Posterior cingulate gyrus (tissue), 11 donors: Measurements from ENCODE around the gene CELF5.
"Not testable (repeated sequence)": the region's sequence is repeated elsewhere in the genome, so short reads cannot be mapped to it uniquely, and the experiment has no call there.

ENCODE experiments used
- DNase-seq, 10 donors: peaks; one replicate each; pipeline versions ENCODE4 v3.0.0 to v3.0.0-alpha.2; 2020 to 2021; ENCODE audit warnings: mixed read lengths in 3 of 10
- intact Hi-C: fragments of 100-400 bp; cut with DNase I; formaldehyde crosslinking; loops from one replicate; pipeline ENCODE4 v1.15.1; 2023

Gene CELF5

DNA sequence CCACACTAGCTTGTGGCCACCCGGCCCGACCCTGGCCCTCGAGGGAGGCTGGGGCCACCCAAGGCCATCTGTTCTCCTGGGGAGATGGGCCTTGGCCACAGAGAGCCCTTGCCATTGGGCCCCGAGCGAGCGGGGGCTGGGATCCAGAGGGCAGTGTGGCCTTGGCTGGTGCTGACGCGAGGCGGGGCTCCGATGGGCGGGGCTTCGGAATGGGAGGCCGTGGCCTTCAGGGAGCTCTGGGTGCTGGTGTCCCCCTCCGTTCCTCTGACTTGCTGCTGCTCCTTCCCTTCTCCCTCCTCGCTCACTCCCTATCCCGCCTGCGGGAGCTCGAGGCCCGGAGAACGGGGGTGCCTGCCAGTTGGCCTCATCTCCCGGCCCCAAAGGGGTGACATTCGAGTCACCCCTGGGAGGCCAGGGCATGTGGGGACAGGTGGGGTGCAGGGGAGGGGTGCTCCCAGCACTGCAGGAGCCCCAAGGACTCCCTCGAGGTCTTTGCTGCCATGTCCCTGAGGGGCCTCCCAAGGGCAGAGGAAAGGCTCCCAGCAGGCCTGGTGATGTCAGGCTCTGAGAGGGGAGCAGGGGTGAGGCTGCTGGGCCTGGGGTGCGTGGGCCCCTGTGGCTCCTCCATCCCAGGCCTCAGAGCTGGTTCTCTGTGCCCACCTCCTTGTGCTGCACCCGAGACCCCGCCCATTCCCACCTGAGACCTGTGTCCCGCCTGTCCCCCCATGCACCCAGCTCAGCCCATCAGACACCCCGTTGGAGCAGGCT, 34.6 kb upstream of the CELF5 start:
- DNase-seq, result no peak
- intact Hi-C loops, result no loop called here

GRCh38 chr19:3190470-3190770, 34.0 kb upstream of the CELF5 start:
- intact Hi-C loops, result no loop called here
- DNase-seq, result no peak

GRCh38 chr19:3190921-3191805, 33.3 kb upstream of the CELF5 start:
- DNase-seq, result no peak
- intact Hi-C loops, result no loop called here

DNA sequence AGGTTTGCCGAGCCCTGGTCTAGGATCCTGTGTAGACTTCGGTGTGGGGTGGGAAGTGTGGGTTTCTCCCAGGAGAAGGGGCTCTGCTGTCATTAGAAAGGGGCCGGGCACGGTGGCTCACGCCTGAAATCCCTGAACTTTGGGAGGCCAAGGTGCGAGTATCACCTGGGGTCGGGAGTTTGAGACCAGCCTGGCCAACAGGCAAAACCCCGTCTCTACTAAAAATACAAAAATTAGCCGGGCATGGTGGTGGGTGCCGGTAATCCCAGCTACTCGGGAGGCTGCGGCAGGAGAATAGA, 32.7 kb upstream of the CELF5 start:
- intact Hi-C loops, DNase-seq: not testable (repeated sequence)

GRCh38 chr19:3192228-3192635, 32.2 kb upstream of the CELF5 start:
- intact Hi-C loops, result no loop called here
- DNase-seq, result no peak

GRCh38 chr19:3192684-3193083, 31.8 kb upstream of the CELF5 start:
- intact Hi-C loops, result no loop called here

DNA sequence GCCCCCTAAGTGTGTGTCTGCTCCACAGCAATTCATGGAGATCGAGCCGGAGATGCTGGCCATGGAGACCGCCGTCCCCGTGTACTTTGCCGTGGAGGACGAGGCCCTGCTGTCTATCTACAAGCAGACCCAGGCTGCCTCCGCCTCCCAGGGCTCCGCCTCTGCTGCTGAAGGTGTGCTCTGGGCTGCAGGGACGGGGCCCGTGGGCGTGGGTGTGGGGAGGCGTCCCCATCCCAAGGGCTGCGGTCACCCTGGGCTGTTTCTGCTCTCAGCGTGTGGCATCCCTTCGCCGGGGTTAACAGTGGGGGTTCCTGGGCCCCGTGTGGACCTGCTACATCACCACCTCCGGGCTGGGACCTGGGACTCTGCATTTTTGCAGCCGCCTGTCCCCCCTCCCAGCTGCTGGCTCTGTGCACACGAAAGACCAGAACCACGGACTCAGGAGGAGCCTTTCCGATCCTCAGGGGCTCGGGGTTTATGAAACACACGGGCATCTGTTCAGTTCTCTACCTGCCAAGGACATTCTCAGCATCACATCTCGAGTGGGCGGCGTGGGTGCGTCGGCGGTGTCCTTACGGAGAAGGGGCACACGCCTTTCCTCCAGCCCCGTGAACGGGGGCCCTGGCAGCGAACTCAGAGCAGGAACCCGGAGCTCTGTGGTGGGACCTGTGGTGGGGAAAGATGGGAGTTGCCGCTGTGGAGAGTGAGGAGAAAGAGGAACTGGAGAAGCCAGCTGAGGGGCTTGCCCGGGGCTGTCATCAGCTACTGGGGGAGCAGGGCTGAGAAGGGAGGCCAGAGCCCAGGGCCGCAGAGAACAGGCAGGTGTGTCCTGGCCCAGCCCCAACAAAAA, 31.0 kb upstream of the CELF5 start:
- DNase-seq, result no peak
- intact Hi-C loops, result no loop called here

More at GRCh38 chr19:3192684-3193083, 31.8 kb upstream of the CELF5 start:
- no peak for DNase-seq

GRCh38 chr19:3194106-3195087, 30.1 kb upstream of the CELF5 start:
- DNase-seq, result no peak
- intact Hi-C loops, result no loop called here

- DNase-seq, result no peak
- intact Hi-C loops, result no loop called here
Measured at GRCh38 chr19:3196064-3196932, 28.2 kb upstream of the CELF5 start.

GRCh38 chr19:3196933-3197205, 27.6 kb upstream of the CELF5 start:
- DNase-seq, result no peak
- intact Hi-C loops, result no loop called here

GRCh38 chr19:3198901-3199700, 25.4 kb upstream of the CELF5 start:
- DNase-seq, result no peak
- intact Hi-C loops, result no loop called here

DNA sequence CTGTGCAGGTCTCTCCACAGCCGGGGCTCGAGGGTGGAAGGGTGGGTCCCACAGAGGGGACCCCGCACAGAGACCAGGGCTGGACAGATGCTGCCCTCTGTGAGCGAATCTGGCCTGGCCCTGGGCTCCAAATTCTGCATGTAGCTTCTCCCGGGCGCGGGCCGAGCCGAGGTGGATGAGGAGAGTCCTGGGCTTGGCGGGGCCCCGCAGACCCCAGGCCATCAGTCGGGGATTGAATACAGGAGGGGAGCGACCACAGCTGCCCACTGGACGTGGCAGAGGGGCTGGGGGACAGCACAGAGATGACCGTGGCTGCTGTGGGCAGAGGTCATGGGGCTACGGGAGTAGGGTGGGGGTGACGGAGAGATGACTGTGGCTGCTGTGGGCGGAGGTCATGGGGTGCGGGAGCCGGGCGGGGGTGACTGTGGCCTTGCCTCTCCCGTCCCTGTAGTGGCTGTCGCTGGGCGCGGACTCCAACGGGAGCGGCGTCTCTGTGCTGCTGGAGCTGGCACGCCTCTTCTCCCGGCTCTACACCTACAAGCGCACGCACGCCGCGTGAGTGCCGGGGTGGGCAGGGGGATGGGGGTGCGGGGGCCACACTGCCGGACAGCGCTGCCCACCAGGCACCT, 23.3 kb upstream of the CELF5 start:
- no peak for DNase-seq
- intact Hi-C loops, result no loop called here

GRCh38 chr19:3201911-3202310, 22.6 kb upstream of the CELF5 start:
- DNase-seq, result no peak
- intact Hi-C loops, result no loop called here

DNA sequence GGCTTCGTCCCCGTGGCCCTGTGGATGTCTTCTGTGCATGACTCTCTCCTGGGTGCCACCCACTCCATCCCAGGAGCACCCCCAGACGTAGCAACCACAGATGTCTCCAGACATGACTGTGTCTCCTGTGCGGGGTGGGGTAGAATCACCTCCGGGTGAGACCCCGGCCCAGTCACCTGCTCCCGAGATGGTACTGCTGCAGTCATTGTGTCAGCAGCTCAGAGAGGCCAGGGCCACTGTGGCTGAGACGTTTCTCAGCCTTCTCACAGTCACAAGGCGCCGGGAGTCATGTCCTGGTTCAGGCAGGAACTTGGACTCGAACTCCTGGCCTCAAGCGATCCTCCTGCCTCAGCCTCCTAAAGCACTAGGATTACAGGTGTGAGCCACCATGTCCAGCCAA, 22.1 kb upstream of the CELF5 start:
- intact Hi-C loops, result no loop called here
- DNase-seq, result no peak

GRCh38 chr19:3202895-3203294, 21.6 kb upstream of the CELF5 start:
- DNase-seq, intact Hi-C loops: not testable (repeated sequence)

GRCh38 chr19:3203805-3204645, 20.4 kb upstream of the CELF5 start:
- intact Hi-C loops, result no loop called here

GRCh38 chr19:3204646-3205275, 19.7 kb upstream of the CELF5 start:
- no peak for DNase-seq
- intact Hi-C loops, result no loop called here

More at GRCh38 chr19:3203805-3204645, 20.4 kb upstream of the CELF5 start:
- no peak for DNase-seq
